Kidney (tissue), 14 donors: Measurements from ENCODE around the gene HOXD3. TPM values are rescaled to one million over a fixed set of nuclear protein-coding genes. Genes with fewer than 3 reads are reported as not detected.

Experiments used
- DNase-seq, 5 donors: peaks; one replicate each; pipeline ENCODE4 v3.0.0-alpha.2; 2013 to 2020
- FAIRE-seq: peaks from 2 replicates; lab custom pipeline; 2012; peaks lifted over from hg19 to GRCh38; lab: Jason Lieb, UNC
- H3K27ac ChIP-seq, 2 donors: one replicate each; pipeline ENCODE4 v1.7.0; 2013; ENCODE audit warnings: low read depth in 2 of 2, low read length in 2 of 2, inconsistent platforms in 1 of 2
- H3K27me3 ChIP-seq: one replicate; pipeline ENCODE4 v1.7.1; 2013; ENCODE audit warnings: low read length, inconsistent platforms; ENCODE audit not compliant: control insufficient read depth, insufficient read depth
- H3K36me3 ChIP-seq, 3 donors: one replicate each; pipeline versions ENCODE4 v1.7.0 to v1.7.1; 2013; ENCODE audit warnings: low read length in 3 of 3, control low read depth in 1 of 3, inconsistent platforms in 1 of 3; ENCODE audit not compliant: insufficient read depth in 3 of 3, control insufficient read depth in 2 of 3
- H3K4me1 ChIP-seq, 3 donors: one replicate each; pipeline versions ENCODE4 v1.7.0 to v1.7.1; 2013; ENCODE audit warnings: low read length in 3 of 3, inconsistent platforms in 1 of 3, low read depth in 1 of 3; ENCODE audit not compliant: control insufficient read depth in 2 of 3, insufficient read depth in 2 of 3
- H3K4me3 ChIP-seq, 3 donors: one replicate each; pipeline versions ENCODE4 v1.7.0 to v1.8.1; 2013; ENCODE audit warnings: low read length in 3 of 3, control low read depth in 1 of 3, inconsistent platforms in 1 of 3
- H3K9ac ChIP-seq, 3 donors: one replicate each; pipeline versions ENCODE4 v1.7.0 to v1.7.1; 2013; ENCODE audit warnings: low read length in 3 of 3, control low read depth in 1 of 3, inconsistent platforms in 1 of 3
- H3K9me3 ChIP-seq, 3 donors: one replicate each; pipeline versions ENCODE4 v1.7.0 to v1.7.1; 2013; ENCODE audit warnings: low read length in 3 of 3, control low read depth in 1 of 3, inconsistent platforms in 1 of 3; ENCODE audit not compliant: control insufficient read depth in 2 of 3, insufficient read depth in 1 of 3
- intact Hi-C: fragments of 100-400 bp; cut with DNase I; formaldehyde crosslinking; loops from one replicate; pipeline ENCODE4 v1.11.1; 2022
- polyA plus RNA-seq: library from polyadenylated mRNA; stranded (reverse); fragments of 350-450 nt; fragmentation: Illumina TruSeq; extraction: RNeasy Lipid Tissue Mini Kit (QIAGEN cat#74804); gene quantifications from one replicate; pipeline ENCODE4 v1.2.3, GENCODE V29; 2014; ENCODE audit warnings: low read depth, low replicate concordance; ENCODE audit not compliant: insufficient read depth
- total RNA-seq: library from RNA; stranded (reverse); fragmentation: NEBNext Ultra II Directional; extraction: Animal tissue kit (Norgen Biotek cat#: 25700); gene quantifications from one replicate; pipeline ENCODE4 v1.2.1, GENCODE V29; 2021
- TF ChIP-seq, protein P1 (sequence below): IDR thresholded peaks from 3 replicates; pipeline ENCODE4 v1.5.1; 2012; ENCODE audit warnings: mild to moderate bottlenecking, moderate library complexity, borderline replicate concordance; ENCODE audit not compliant: insufficient read depth; ENCODE audit errors: extremely low read depth
- donor health status: control.
- donor health status: control.
- donor health status: control.
- donor health status: control.
- donor health status: control.
- donor health status: DM: yes; HTN: yes; CAD: no.
- donor health status: Normal renal cell carcinoma (clear cell type).

HOXD3 gene
- total and polyA plus RNA-seq, 2 donors from 2014 or later = 16.9 to 29.3 TPM

DNA sequence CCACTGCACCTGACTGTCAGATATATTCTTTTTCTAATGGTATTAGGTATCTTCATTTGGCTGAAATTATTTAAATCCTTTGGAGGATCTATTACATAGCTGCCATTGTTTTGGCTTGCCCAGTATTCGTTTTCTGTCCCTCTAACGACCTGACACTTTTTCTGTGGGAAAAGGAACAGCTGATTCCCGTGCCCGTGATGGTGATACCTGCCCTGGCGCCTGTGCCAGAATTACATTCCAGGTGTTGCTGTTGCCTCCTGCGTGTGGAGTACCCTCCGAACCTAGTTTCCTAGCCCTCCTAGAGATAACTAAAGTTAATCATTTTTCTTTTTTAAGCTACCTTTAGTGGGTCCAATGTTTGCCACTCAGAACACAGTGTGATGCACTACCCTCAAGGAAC is 45.4 kb downstream of the HOXD3 start:
- Histone ChIP-seq H3K27me3 (no peaks in the 10 kb centered on the region), H3K9ac (no peak overlapping the region), H3K9me3 (no peaks in the 10 kb centered on the region), H3K4me3 (no peak overlapping the region), H3K4me1 (no peaks in the 10 kb centered on the region), H3K36me3 (no peaks in the 10 kb centered on the region), H3K27ac (no peak overlapping the region)
- TF ChIP-seq, protein P1, sequence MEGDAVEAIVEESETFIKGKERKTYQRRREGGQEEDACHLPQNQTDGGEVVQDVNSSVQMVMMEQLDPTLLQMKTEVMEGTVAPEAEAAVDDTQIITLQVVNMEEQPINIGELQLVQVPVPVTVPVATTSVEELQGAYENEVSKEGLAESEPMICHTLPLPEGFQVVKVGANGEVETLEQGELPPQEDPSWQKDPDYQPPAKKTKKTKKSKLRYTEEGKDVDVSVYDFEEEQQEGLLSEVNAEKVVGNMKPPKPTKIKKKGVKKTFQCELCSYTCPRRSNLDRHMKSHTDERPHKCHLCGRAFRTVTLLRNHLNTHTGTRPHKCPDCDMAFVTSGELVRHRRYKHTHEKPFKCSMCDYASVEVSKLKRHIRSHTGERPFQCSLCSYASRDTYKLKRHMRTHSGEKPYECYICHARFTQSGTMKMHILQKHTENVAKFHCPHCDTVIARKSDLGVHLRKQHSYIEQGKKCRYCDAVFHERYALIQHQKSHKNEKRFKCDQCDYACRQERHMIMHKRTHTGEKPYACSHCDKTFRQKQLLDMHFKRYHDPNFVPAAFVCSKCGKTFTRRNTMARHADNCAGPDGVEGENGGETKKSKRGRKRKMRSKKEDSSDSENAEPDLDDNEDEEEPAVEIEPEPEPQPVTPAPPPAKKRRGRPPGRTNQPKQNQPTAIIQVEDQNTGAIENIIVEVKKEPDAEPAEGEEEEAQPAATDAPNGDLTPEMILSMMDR = no peak
- DNase-seq (no peak), FAIRE-seq (no peak)
- intact Hi-C loops = no loop called here

DNA sequence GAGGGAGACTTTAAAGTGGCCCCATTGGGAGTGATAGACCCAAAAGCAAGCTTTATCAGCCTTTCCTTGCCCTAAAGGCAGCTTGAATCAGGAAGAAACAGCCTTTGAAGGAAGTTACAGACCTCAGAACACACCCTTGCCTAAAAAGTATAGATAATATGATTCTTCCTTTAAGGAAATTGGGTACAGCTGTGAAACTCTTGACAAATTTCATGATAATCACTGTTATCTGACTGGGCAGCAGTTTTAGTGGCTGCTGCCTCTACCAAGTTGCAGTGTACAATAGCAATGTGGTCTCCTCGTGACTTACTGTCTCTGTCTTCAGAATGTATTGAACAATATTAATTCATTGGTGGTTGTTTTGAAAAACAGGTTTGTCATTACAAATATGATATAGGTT is 48.0 kb downstream of the HOXD3 start:
- DNase-seq (no peak), FAIRE-seq (no peak)
- intact Hi-C loops = no loop called here
- no peak overlapping the region for H3K4me3 ChIP-seq
- H3K27me3 ChIP-seq = no peaks in the 10 kb centered on the region
- H3K36me3 ChIP-seq = no peaks in the 10 kb centered on the region
- no peak overlapping the region for H3K27ac ChIP-seq
- TF ChIP-seq, protein P1 = no peak
- H3K4me1 ChIP-seq = no peaks in the 10 kb centered on the region
- H3K9me3 ChIP-seq = no peaks in the 10 kb centered on the region
- H3K9ac ChIP-seq = no peak overlapping the region

DNA sequence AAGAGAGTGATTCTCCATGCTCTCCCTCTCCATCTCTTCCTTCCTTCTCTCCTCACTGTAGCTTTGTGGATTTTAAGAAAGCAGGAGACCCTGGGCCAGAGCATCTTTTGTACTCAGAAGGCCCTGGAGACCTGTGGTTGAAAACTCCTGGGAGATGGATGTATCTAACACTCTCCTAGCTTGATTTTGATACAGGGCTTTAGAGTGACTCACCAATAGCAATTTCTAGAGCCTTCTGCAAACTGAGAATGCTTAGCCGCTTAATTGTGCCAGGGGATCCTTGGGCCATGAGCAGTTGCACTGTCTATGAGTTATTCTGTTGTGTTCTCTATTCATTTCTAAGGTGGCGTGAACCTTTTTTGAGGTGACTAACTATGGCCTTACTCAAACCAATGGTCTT is 49.0 kb downstream of the HOXD3 start:
- Histone ChIP-seq H3K27me3 (no peaks in the 10 kb centered on the region), H3K9ac (no peak overlapping the region), H3K4me3 (no peak overlapping the region), H3K4me1 (no peaks in the 10 kb centered on the region), H3K27ac (no peak overlapping the region), H3K36me3 (no peaks in the 10 kb centered on the region), H3K9me3 (no peaks in the 10 kb centered on the region)
- FAIRE-seq = no peak
- TF ChIP-seq, protein P1 = no peak
- DNase-seq = no peak
- intact Hi-C loops = no loop called here

DNA sequence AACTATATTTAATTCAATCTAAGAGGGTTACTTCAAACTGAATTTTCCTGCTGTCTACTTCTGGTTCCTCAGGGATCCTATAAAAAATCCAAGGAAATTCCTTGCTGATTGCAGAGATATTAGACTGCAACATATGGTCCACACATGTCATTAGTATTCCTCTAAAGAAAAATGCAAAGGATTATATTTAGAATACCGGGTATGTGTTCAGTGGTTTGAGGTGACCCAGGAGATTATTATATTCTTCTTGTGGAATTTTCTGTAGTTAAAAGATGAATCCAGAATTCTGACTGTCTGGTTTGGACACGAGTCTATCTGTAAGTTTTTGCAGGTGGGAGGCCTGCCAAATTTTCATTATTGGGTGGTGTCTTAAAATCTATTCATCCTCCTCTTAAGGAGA is 49.6 kb downstream of the HOXD3 start:
- Histone ChIP-seq H3K9ac (no peak overlapping the region), H3K9me3 (no peaks in the 10 kb centered on the region), H3K4me3 (no peak overlapping the region), H3K4me1 (no peaks in the 10 kb centered on the region), H3K27ac (no peak overlapping the region), H3K36me3 (no peaks in the 10 kb centered on the region), H3K27me3 (no peaks in the 10 kb centered on the region)
- TF ChIP-seq, protein P1 = no peak
- no peak for FAIRE-seq
- intact Hi-C loops = no loop called here
- DNase-seq = no peak
